CD4-positive, alpha-beta T cell (primary cell): Measurements from ENCODE around the gene DRAP1. TPM values are rescaled to one million over a fixed set of nuclear protein-coding genes. Genes with fewer than 3 reads are reported as not detected.

Experiments
- ATAC-seq: fragments of 200-7000 bp; cut with Tn5 transposase; one replicate; pipeline ENCODE4 v1.10.0; 2022; ENCODE audit warnings: mild to moderate bottlenecking; ENCODE audit not compliant: poor library complexity
- CTCF ChIA-PET: fragments of 350-600 bp; sonication (Branson Sonifier 250); formaldehyde crosslinking; loops from one replicate; lab custom pipeline; 2021; ENCODE audit warnings: antibody characterized with exemption, inconsistent platforms; lab: Charles Lee
- POLR2A ChIA-PET: fragments of 350-600 bp; sonication (Branson Sonifier 250); formaldehyde crosslinking; loops from one replicate; lab custom pipeline; 2021; ENCODE audit warnings: antibody characterized with exemption, inconsistent platforms; lab: Charles Lee
- DNase-seq, 14 experiments: peaks; one replicate each; pipeline ENCODE4 v3.0.0-alpha.2; 2013 to 2020; ENCODE audit warnings: mixed read lengths in 2 of 14
- H3K27ac ChIP-seq, 2 donors: one replicate each; pipeline versions ENCODE4 v1.5.1 to v1.7.0; 2013; ENCODE audit warnings: low read length in 2 of 2, low read depth in 1 of 2, mild to moderate bottlenecking in 1 of 2
- H3K27me3 ChIP-seq, 2 experiments: 1 replicate in 1 of 2; 2 replicates in 1 of 2; pipeline versions ENCODE4 v1.6.1 to v1.7.0; 2013; ENCODE audit warnings: low read length in 2 of 2, control low read depth in 1 of 2, mild to moderate bottlenecking in 1 of 2, moderate library complexity in 1 of 2; ENCODE audit not compliant: insufficient read depth in 2 of 2, control insufficient read depth in 1 of 2
- H3K36me3 ChIP-seq: one replicate; pipeline ENCODE4 v1.6.1; 2013; ENCODE audit warnings: low read length, control low read depth; ENCODE audit not compliant: insufficient read depth
- H3K4me1 ChIP-seq: one replicate; pipeline ENCODE4 v1.6.1; 2013; ENCODE audit warnings: low read length, control low read depth; ENCODE audit not compliant: insufficient read depth
- H3K4me3 ChIP-seq: one replicate; pipeline ENCODE4 v1.5.1; 2013; ENCODE audit warnings: mild to moderate bottlenecking, low read length, moderate library complexity
- H3K9me3 ChIP-seq, 2 experiments: 1 replicate in 1 of 2; 2 replicates in 1 of 2; pipeline versions ENCODE4 v1.6.1 to v1.7.0; 2013; ENCODE audit warnings: low read length in 2 of 2, mild to moderate bottlenecking in 2 of 2, control low read depth in 1 of 2, moderate library complexity in 1 of 2; ENCODE audit not compliant: control insufficient read depth in 1 of 2, insufficient read depth in 1 of 2
- H3K27ac Mint-ChIP-seq: one replicate; pipeline ENCODE4 v1.8.0; 2020; ENCODE audit warnings: mixed read lengths
- H3K27me3 Mint-ChIP-seq: one replicate; pipeline ENCODE4 v1.8.0; 2021; ENCODE audit warnings: mixed read lengths
- H3K36me3 Mint-ChIP-seq: one replicate; pipeline ENCODE4 v1.8.0; 2021; ENCODE audit warnings: low read depth, mixed read lengths
- H3K4me1 Mint-ChIP-seq: one replicate; pipeline ENCODE4 v1.8.0; 2021; ENCODE audit warnings: low read depth, mixed read lengths
- H3K4me3 Mint-ChIP-seq: one replicate; pipeline ENCODE4 v1.8.0; 2020; ENCODE audit warnings: mild to moderate bottlenecking, mixed read lengths
- H3K9me3 Mint-ChIP-seq: one replicate; pipeline ENCODE4 v1.8.0; 2020; ENCODE audit warnings: mixed read lengths
- intact Hi-C, 2 experiments: fragments of 100-400 bp; cut with DNase I in 1 of 2; cut with micrococcal nuclease in 1 of 2; formaldehyde crosslinking; loops; one replicate each; pipeline versions ENCODE4 v1.15.1 to v1.9.0; 2023 to 2025; cut with DNase I, micrococcal nuclease
- total RNA-seq, 174 experiments: library from RNA in 2 of 174; stranded (reverse) in 2 of 174; gene quantifications; one replicate each; pipeline ENCODE4 v1.2.3 and lab custom pipeline; 2021 to 2026
- TF ChIP-seq, protein P1 (sequence below): fragments of 200-600 bp; IDR thresholded peaks from one replicate; pipeline ENCODE4 v1.8.0; 2022; ENCODE audit warnings: antibody characterized with exemption, mild to moderate bottlenecking

The DRAP1 gene
- total RNA-seq, 2 experiments from 2014 or later: 58.6 to 59.1 TPM

- no peak overlapping the region for H3K27ac Mint-ChIP-seq
- POLR2A ChIA-PET: no interaction called here
- CTCF ChIA-PET: no interaction called here
- Histone ChIP-seq H3K4me3 (no peak overlapping the region), H3K9me3 (no peaks in the 10 kb centered on the region), H3K27ac (no peak overlapping the region), H3K36me3 (no peaks in the 10 kb centered on the region), H3K27me3 (no peaks in the 10 kb centered on the region), H3K4me1 (no peaks in the 10 kb centered on the region)
- no peaks in the 10 kb centered on the region for H3K9me3 Mint-ChIP-seq
- H3K36me3 Mint-ChIP-seq: no peaks in the 10 kb centered on the region
- no peak for ATAC-seq
- DNase-seq: no peak
- no peak overlapping the region for H3K4me3 Mint-ChIP-seq
- intact Hi-C loops: no loop called here
- TF ChIP-seq, protein P1, sequence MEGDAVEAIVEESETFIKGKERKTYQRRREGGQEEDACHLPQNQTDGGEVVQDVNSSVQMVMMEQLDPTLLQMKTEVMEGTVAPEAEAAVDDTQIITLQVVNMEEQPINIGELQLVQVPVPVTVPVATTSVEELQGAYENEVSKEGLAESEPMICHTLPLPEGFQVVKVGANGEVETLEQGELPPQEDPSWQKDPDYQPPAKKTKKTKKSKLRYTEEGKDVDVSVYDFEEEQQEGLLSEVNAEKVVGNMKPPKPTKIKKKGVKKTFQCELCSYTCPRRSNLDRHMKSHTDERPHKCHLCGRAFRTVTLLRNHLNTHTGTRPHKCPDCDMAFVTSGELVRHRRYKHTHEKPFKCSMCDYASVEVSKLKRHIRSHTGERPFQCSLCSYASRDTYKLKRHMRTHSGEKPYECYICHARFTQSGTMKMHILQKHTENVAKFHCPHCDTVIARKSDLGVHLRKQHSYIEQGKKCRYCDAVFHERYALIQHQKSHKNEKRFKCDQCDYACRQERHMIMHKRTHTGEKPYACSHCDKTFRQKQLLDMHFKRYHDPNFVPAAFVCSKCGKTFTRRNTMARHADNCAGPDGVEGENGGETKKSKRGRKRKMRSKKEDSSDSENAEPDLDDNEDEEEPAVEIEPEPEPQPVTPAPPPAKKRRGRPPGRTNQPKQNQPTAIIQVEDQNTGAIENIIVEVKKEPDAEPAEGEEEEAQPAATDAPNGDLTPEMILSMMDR: no peak
- no peaks in the 10 kb centered on the region for H3K4me1 Mint-ChIP-seq
- no peaks in the 10 kb centered on the region for H3K27me3 Mint-ChIP-seq
Measured at GRCh38 chr11:65941720-65942310, 22.6 kb downstream of the DRAP1 start.

- H3K36me3 Mint-ChIP-seq: no peaks in the 10 kb centered on the region
- ChIA-PET CTCF (no interaction called here), POLR2A (no interaction called here)
- no peaks in the 10 kb centered on the region for H3K27me3 Mint-ChIP-seq
- ATAC-seq (no peak), DNase-seq (no peak)
- TF ChIP-seq, protein P1: no peak
- no peak overlapping the region for H3K4me3 Mint-ChIP-seq
- Histone ChIP-seq H3K9me3 (no peaks in the 10 kb centered on the region), H3K27ac (no peak overlapping the region), H3K4me1 (peaks cover 2% of the 10 kb centered on the region), H3K36me3 (no peaks in the 10 kb centered on the region), H3K4me3 (no peak overlapping the region), H3K27me3 (no peaks in the 10 kb centered on the region)
- H3K4me1 Mint-ChIP-seq: no peaks in the 10 kb centered on the region
- no peaks in the 10 kb centered on the region for H3K9me3 Mint-ChIP-seq
- H3K27ac Mint-ChIP-seq: no peak overlapping the region
- intact Hi-C loops: no loop called here
Measured at GRCh38 chr11:65942531-65942930, 23.3 kb downstream of the DRAP1 start.

DNA sequence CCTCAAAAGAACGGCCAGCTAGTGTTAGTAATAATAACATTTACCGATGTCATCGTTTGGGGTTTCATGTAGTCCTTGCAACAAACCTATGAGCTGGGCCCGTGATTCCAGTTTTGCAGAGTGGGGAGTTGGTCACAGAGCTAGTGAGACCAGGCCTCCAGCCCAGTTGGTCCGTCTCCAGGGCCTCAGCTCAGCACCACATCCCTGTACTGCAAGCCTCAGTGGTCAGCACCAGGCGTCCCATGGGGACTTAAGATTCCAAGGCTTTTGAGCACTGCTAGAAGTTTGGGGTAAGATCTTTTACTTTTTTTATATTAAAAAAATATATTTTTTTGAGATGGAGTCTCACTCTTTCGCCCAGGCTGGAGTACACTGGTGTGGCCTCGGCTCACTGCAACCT is 25.0 kb downstream of the DRAP1 start:
- TF ChIP-seq, protein P1: no peak
- ATAC-seq: no peak
- no peaks in the 10 kb centered on the region for H3K36me3 Mint-ChIP-seq
- Histone ChIP-seq H3K27me3 (no peaks in the 10 kb centered on the region), H3K4me1 (peaks cover 2% of the 10 kb centered on the region), H3K36me3 (no peaks in the 10 kb centered on the region), H3K4me3 (no peak overlapping the region), H3K9me3 (no peaks in the 10 kb centered on the region), H3K27ac (no peak overlapping the region)
- no peak overlapping the region for H3K4me3 Mint-ChIP-seq
- ChIA-PET CTCF (no interaction called here), POLR2A (no interaction called here)
- no peaks in the 10 kb centered on the region for H3K4me1 Mint-ChIP-seq
- intact Hi-C loops: no loop called here
- DNase-seq: no peak
- no peaks in the 10 kb centered on the region for H3K27me3 Mint-ChIP-seq
- no peaks in the 10 kb centered on the region for H3K9me3 Mint-ChIP-seq
- H3K27ac Mint-ChIP-seq: no peak overlapping the region
